Medulla oblongata (tissue), 1 donor: Measurements from ENCODE around the gene ZDHHC8.

Experiments used
- DNase-seq: peaks from one replicate; pipeline ENCODE4 v3.0.0-alpha.2; 2015; ENCODE audit errors: extremely low spot score

ZDHHC8 gene

GRCh38 chr22:20196094-20196842 is 64.7 kb downstream of the ZDHHC8 start:
- no peak for DNase-seq
